SK-N-SH (cell line): ENCODE measurements around the gene ACYP2. TPM values are rescaled to one million over a fixed set of nuclear protein-coding genes. Genes with fewer than 3 reads are reported as not detected.
"Not testable (repeated sequence)": the region's sequence is repeated elsewhere in the genome, so short reads cannot be mapped to it uniquely, and the experiment has no call there.

Source experiments
- CTCF ChIA-PET: fragments of 300-600, 350-600 bp; formaldehyde crosslinking; extraction: SDS; loops from one replicate; lab custom pipeline; 2021; lab: Yijun Ruan, JAX
- POLR2A ChIA-PET: fragments of 350-600 bp; sonication (Branson Sonifier 250); formaldehyde crosslinking; extraction: SDS; loops from one replicate; lab custom pipeline; 2020; ENCODE audit warnings: antibody characterized with exemption, inconsistent platforms; lab: Yijun Ruan, JAX
- DNase-seq: peaks from one replicate; pipeline ENCODE4 v3.0.0; 2012
- H2AFZ ChIP-seq: fragments of 200-600 bp; sonication (generic); 2 replicates; pipeline ENCODE4 v1.8.1; 2016; ENCODE audit warnings: antibody characterized with exemption, mild to moderate bottlenecking, low read depth
- H3F3A ChIP-seq: fragments of 200-600 bp; sonication (generic); replicated peaks from 2 replicates; pipeline ENCODE3; 2016; ENCODE audit warnings: antibody characterized with exemption, mild to moderate bottlenecking; ENCODE audit not compliant: insufficient read depth
- H3K27ac ChIP-seq, 2 experiments: fragments of 200-500 bp in 1 of 2; fragments of 200-600 bp in 1 of 2; sonication (Bioruptor generic) in 1 of 2; sonication (generic), shearing (Covaris generic) in 1 of 2; 2 replicates each; pipeline versions ENCODE4 v1.5.1 to v1.6.1; 2014 to 2016; ENCODE audit warnings: low read depth in 2 of 2, inconsistent platforms in 1 of 2, low read length in 1 of 2, mild to moderate bottlenecking in 1 of 2, mixed read lengths in 1 of 2
- H3K27me3 ChIP-seq: fragments of 200-600 bp; sonication (generic), shearing (Covaris generic); 2 replicates; pipeline ENCODE4 v1.6.1; 2016; ENCODE audit warnings: mixed run types; ENCODE audit not compliant: insufficient read depth
- H3K36me3 ChIP-seq, 2 experiments: fragments of 200-500 bp in 1 of 2; fragments of 200-600 bp in 1 of 2; sonication (Bioruptor generic) in 1 of 2; sonication (generic) in 1 of 2; replicated peaks in 1 of 2; 2 replicates each; pipeline versions ENCODE3 to v1.5.1; 2014 to 2016; ENCODE audit warnings: low read length in 1 of 2, mild to moderate bottlenecking in 1 of 2; ENCODE audit not compliant: insufficient read depth in 2 of 2, control insufficient read depth in 1 of 2
- H3K4me1 ChIP-seq, 2 experiments: fragments of 200-500 bp in 1 of 2; fragments of 200-600 bp in 1 of 2; sonication (Bioruptor generic) in 1 of 2; sonication (generic), shearing (Covaris generic) in 1 of 2; 2 replicates each; pipeline versions ENCODE4 v1.5.1 to v1.6.1; 2014 to 2016; ENCODE audit warnings: low read depth in 1 of 2, low read length in 1 of 2, mixed run types in 1 of 2; ENCODE audit not compliant: insufficient read depth in 2 of 2, control insufficient read depth in 1 of 2
- H3K4me2 ChIP-seq: fragments of 200-600 bp; sonication (generic), shearing (Covaris generic); 2 replicates; pipeline ENCODE4 v1.6.1; 2017; ENCODE audit warnings: mixed run types
- H3K4me3 ChIP-seq, 2 experiments: fragments of 200-500 bp in 1 of 2; fragments of 200-600 bp in 1 of 2; sonication (Bioruptor generic) in 1 of 2; sonication (generic), shearing (Covaris generic) in 1 of 2; 2 replicates each; pipeline versions ENCODE4 v1.5.1 to v1.8.1; 2014 to 2016; ENCODE audit warnings: low read depth in 2 of 2, inconsistent platforms in 1 of 2, low read length in 1 of 2, mild to moderate bottlenecking in 1 of 2, mixed read lengths in 1 of 2, moderate library complexity in 1 of 2
- H3K79me2 ChIP-seq: fragments of 200-600 bp; sonication (generic); 2 replicates; pipeline ENCODE4 v1.8.1; 2017; ENCODE audit warnings: mild to moderate bottlenecking; ENCODE audit not compliant: insufficient read depth
- H3K9ac ChIP-seq: fragments of 200-600 bp; sonication (generic); 2 replicates; pipeline ENCODE4 v1.6.1; 2017; ENCODE audit warnings: mixed run types
- H3K9me2 ChIP-seq: fragments of 200-600 bp; sonication (generic); 2 replicates; pipeline ENCODE4 v1.6.1; 2017; ENCODE audit warnings: mixed run types
- H3K9me3 ChIP-seq: fragments of 200-600 bp; sonication (generic); 2 replicates; pipeline ENCODE4 v1.6.1; 2017; ENCODE audit warnings: mixed run types, mild to moderate bottlenecking, moderate library complexity
- H4K20me1 ChIP-seq: fragments of 200-600 bp; sonication (generic); 2 replicates; pipeline ENCODE4 v1.6.1; 2017; ENCODE audit warnings: mild to moderate bottlenecking, mixed run types; ENCODE audit not compliant: insufficient read depth
- CHD2 ChIP-seq: fragments of 150-350 bp; IDR thresholded peaks from 2 replicates; pipeline ENCODE4 v1.6.1; 2018; ENCODE audit warnings: low read length; ENCODE audit not compliant: partially characterized antibody
- CTCF ChIP-seq: fragments of 200-600 bp; sonication (generic); IDR thresholded peaks from 2 replicates; pipeline ENCODE4 v1.6.1; 2017; ENCODE audit warnings: antibody characterized with exemption, mild to moderate bottlenecking, moderate library complexity
- ELF1 ChIP-seq: IDR thresholded peaks from 2 replicates; pipeline ENCODE4 v1.4.0; 2012
- FOXJ3 ChIP-seq: sonication (generic); formaldehyde crosslinking; IDR thresholded peaks from 2 replicates; pipeline ENCODE4 v1.5.1; 2020; ENCODE audit warnings: mild to moderate bottlenecking, missing genetic modification reagents
- GATA2 ChIP-seq: sonication (generic); formaldehyde crosslinking; IDR thresholded peaks from 2 replicates; pipeline ENCODE4 v1.5.0; 2020; ENCODE audit warnings: mild to moderate bottlenecking, missing genetic modification reagents
- JUND ChIP-seq: IDR thresholded peaks from 2 replicates; pipeline ENCODE4 v1.4.0; 2012
- PBX3 ChIP-seq: IDR thresholded peaks from 2 replicates; pipeline ENCODE4; 2012
- POLR2AphosphoS5 ChIP-seq: IDR thresholded peaks from 2 replicates; pipeline ENCODE4 v1.6.1; 2012; ENCODE audit warnings: low read depth, low read length
- RAD21 ChIP-seq: IDR thresholded peaks from 2 replicates; pipeline ENCODE4 v1.6.1; 2012; ENCODE audit warnings: mild to moderate bottlenecking, low read length
- RXRA ChIP-seq: IDR thresholded peaks from 2 replicates; pipeline ENCODE4 v1.4.0; 2012; ENCODE audit warnings: low read depth, mild to moderate bottlenecking, borderline replicate concordance
- SIN3A ChIP-seq: IDR thresholded peaks from 2 replicates; pipeline ENCODE4 v1.6.1; 2012; ENCODE audit warnings: low read depth, mild to moderate bottlenecking, low read length, moderate library complexity, borderline replicate concordance
- TEAD4 ChIP-seq: IDR thresholded peaks from 2 replicates; pipeline ENCODE4 v1.4.0; 2012; ENCODE audit warnings: mild to moderate bottlenecking, borderline replicate concordance; ENCODE audit not compliant: insufficient read depth
- WGBS: methylation state at CpG from one replicate; pipeline ENCODE4 v1.1.6; 2017; ENCODE audit warnings: low lambda C conversion rate; 5-methylcytosine and 5-hydroxymethylcytosine counted together
- polyA plus RNA-seq, 3 experiments: library from polyadenylated mRNA; depleted of rRNA; stranded (reverse); fragments of >200 nt; gene quantifications; 2 replicates each; pipeline ENCODE4 v1.2.3, GENCODE V29; 2012
- TF ChIP-seq, protein P1 (sequence below): IDR thresholded peaks from 2 replicates; pipeline ENCODE4 v1.4.0; 2012; ENCODE audit warnings: low read depth
- TF ChIP-seq, protein P2 (sequence below): fragments of 150-350 bp; IDR thresholded peaks from 2 replicates; pipeline ENCODE4 v1.6.1; 2017; ENCODE audit warnings: antibody characterized with exemption, low read length, low read depth, borderline replicate concordance
- TF ChIP-seq, protein P3 (sequence below): IDR thresholded peaks from 2 replicates; pipeline ENCODE4 v1.4.0; 2012; ENCODE audit warnings: low read depth, borderline replicate concordance

The ACYP2 gene
- polyA plus RNA-seq, 1 of the 3 experiments (the other 2 are of a cell fraction) = 8.8 TPM

DNA sequence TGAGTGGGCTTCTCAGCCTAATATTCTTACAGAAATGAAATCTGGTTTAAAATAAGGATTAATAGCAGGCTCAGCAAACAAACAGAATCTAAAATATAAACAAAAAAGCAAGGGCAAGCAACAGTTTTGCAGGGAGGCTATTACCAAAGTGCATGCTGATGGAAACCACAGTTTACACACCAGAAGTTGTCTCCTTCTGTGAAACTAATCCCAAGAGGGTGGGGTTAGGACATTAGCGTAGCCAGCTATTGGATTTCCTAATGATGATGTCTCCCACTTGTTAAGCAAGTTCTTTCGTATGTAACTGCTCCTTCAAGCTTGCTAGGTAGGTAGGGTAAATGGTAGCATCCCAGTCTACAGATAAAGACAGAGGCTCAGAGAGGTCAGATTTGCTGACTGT, 205.6 kb downstream of the ACYP2 start:
- Histone ChIP-seq H3K27me3 (no peaks in the 10 kb centered on the region), H3K36me3 (no peaks in the 10 kb centered on the region), H3K4me2 (no peak overlapping the region), H3K9me3 (peaks cover 5% of the 10 kb centered on the region; the same call in 1 of the 2 replicates), H3F3A (no peaks in the 10 kb centered on the region), H3K9ac (no peak overlapping the region), H3K79me2 (no peaks in the 10 kb centered on the region), H3K4me3 (no peak overlapping the region), H3K9me2 (no peaks in the 10 kb centered on the region), H2AFZ (no peak overlapping the region), H3K27ac (no peak overlapping the region), H3K4me1 (no peaks in the 10 kb centered on the region), H4K20me1 (no peaks in the 10 kb centered on the region)
- TF ChIP-seq JUND (no peak), FOXJ3 (CRISPR knock-in tag) (no peak), POLR2AphosphoS5 (no peak)
- TF ChIP-seq, protein P1, sequence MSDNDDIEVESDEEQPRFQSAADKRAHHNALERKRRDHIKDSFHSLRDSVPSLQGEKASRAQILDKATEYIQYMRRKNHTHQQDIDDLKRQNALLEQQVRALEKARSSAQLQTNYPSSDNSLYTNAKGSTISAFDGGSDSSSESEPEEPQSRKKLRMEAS = no peak
- no peak for DNase-seq
- ChIA-PET POLR2A (no interaction called here), CTCF (interaction anchor here (1.2 kb wide), 1 partner anchor 9 kb away, joined by 3 read pairs; no protein-coding TSS in a partner anchor)
- WGBS = 15% methylated on average over 2 of the region's 2 CpGs

- DNase-seq, H3K9me2 ChIP-seq, H3K4me3 ChIP-seq, H3K9ac ChIP-seq, H3K4me1 ChIP-seq, H3F3A ChIP-seq, H3K79me2 ChIP-seq, H3K4me2 ChIP-seq, H3K27me3 ChIP-seq, H3K9me3 ChIP-seq, H4K20me1 ChIP-seq, POLR2A ChIA-PET, H2AFZ ChIP-seq, CTCF ChIA-PET, H3K27ac ChIP-seq, H3K36me3 ChIP-seq: not testable (repeated sequence)
- 58% methylated on average over 2 of the region's 2 CpGs for WGBS
Measured at GRCh38 chr2:54324517-54324916, 209.1 kb downstream of the ACYP2 start.

GRCh38 chr2:54325148-54325547, 209.7 kb downstream of the ACYP2 start:
- POLR2A ChIA-PET = no interaction called here
- no peaks in the 10 kb centered on the region for H4K20me1 ChIP-seq
- H3K27ac ChIP-seq = no peak overlapping the region
- H3K79me2 ChIP-seq = no peaks in the 10 kb centered on the region
- no peak overlapping the region for H3K4me2 ChIP-seq
- no CpG with 5 or more reads among the region's 1 CpG for WGBS
- H3K9me3 ChIP-seq = no peaks in the 10 kb centered on the region
- peaks cover 0 to 8% of the 10 kb centered on the region in 2 experiments; a peak in 1 of 4 replicates for H3K4me1 ChIP-seq
- H3K27me3 ChIP-seq = no peaks in the 10 kb centered on the region
- CTCF ChIA-PET = no interaction called here
- no peak overlapping the region for H3K4me3 ChIP-seq
- DNase-seq = no peak
- H3F3A ChIP-seq = no peaks in the 10 kb centered on the region
- no peaks in the 10 kb centered on the region for H3K9me2 ChIP-seq
- H2AFZ ChIP-seq = no peak overlapping the region
- H3K36me3 ChIP-seq = no peaks in the 10 kb centered on the region
- no peak overlapping the region for H3K9ac ChIP-seq
- TF ChIP-seq TEAD4 (no peak), GATA2 (no peak), PBX3 (no peak), JUND (no peak), RXRA (no peak), SIN3A (no peak), CTCF (no peak), RAD21 (no peak), ELF1 (no peak), CHD2 (no peak)
- TF ChIP-seq, protein P1 = no peak
- TF ChIP-seq, protein P2, sequence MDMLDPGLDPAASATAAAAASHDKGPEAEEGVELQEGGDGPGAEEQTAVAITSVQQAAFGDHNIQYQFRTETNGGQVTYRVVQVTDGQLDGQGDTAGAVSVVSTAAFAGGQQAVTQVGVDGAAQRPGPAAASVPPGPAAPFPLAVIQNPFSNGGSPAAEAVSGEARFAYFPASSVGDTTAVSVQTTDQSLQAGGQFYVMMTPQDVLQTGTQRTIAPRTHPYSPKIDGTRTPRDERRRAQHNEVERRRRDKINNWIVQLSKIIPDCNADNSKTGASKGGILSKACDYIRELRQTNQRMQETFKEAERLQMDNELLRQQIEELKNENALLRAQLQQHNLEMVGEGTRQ = no peak
- TF ChIP-seq, protein P3, sequence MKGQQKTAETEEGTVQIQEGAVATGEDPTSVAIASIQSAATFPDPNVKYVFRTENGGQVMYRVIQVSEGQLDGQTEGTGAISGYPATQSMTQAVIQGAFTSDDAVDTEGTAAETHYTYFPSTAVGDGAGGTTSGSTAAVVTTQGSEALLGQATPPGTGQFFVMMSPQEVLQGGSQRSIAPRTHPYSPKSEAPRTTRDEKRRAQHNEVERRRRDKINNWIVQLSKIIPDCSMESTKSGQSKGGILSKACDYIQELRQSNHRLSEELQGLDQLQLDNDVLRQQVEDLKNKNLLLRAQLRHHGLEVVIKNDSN = no peak
